HPDE6-E6E7 (cell line): ENCODE data around the gene NAP1L4.
"Not testable (repeated sequence)": the region's sequence is repeated elsewhere in the genome, so short reads cannot be mapped to it uniquely, and the experiment has no call there.

Experiments
- DNase-seq: peaks from one replicate; pipeline ENCODE4 v3.0.0; 2011; ENCODE audit warnings: missing footprints; ENCODE audit errors: extremely low spot score

Gene NAP1L4

GRCh38 chr11:2960139-2960538, 32.0 kb downstream of the NAP1L4 start:
- DNase-seq, result no peak

- no peak for DNase-seq
Observed at GRCh38 chr11:2958251-2958650, 33.9 kb downstream of the NAP1L4 start.

GRCh38 chr11:2955906-2956476, 36.1 kb downstream of the NAP1L4 start:
- DNase-seq, result no peak

- DNase-seq, result no peak
Observed at GRCh38 chr11:2954263-2954662, 37.9 kb downstream of the NAP1L4 start.

- DNase-seq, result no peak
Observed at GRCh38 chr11:2952290-2952689, 39.8 kb downstream of the NAP1L4 start.

GRCh38 chr11:2951231-2952110, 40.7 kb downstream of the NAP1L4 start:
- DNase-seq, result no peak

GRCh38 chr11:2950825-2951224, 41.3 kb downstream of the NAP1L4 start:
- DNase-seq, result no peak

- no peak for DNase-seq
Observed at GRCh38 chr11:2949920-2950319, 42.2 kb downstream of the NAP1L4 start.

GRCh38 chr11:2947744-2948143, 44.4 kb downstream of the NAP1L4 start:
- no peak for DNase-seq

GRCh38 chr11:2945757-2946287, 46.3 kb downstream of the NAP1L4 start:
- DNase-seq, result no peak

- no peak for DNase-seq
Observed at GRCh38 chr11:2945031-2945756, 46.9 kb downstream of the NAP1L4 start.

- DNase-seq, result no peak
Observed at GRCh38 chr11:2944530-2944929, 47.6 kb downstream of the NAP1L4 start.

- DNase-seq, result no peak
Observed at GRCh38 chr11:2943711-2944118, 48.4 kb downstream of the NAP1L4 start.

GRCh38 chr11:2942872-2943710, 49.0 kb downstream of the NAP1L4 start:
- no peak for DNase-seq

GRCh38 chr11:2942447-2942846, 49.7 kb downstream of the NAP1L4 start:
- no peak for DNase-seq

- DNase-seq, result no peak
Observed at GRCh38 chr11:2940921-2941821, 51.0 kb downstream of the NAP1L4 start.

GRCh38 chr11:2940147-2940920, 51.8 kb downstream of the NAP1L4 start:
- DNase-seq, result no peak

- not testable (repeated sequence) for DNase-seq
Observed at GRCh38 chr11:2938458-2939418, 53.4 kb downstream of the NAP1L4 start.
